ENCODE measurements around the gene ACCS. TPM values are rescaled to one million over a fixed set of nuclear protein-coding genes. Genes with fewer than 3 reads are reported as not detected.

ACCS gene
- total and polyA plus RNA-seq, 9 of the 15 experiments (the other 6 are each of a cell fraction or from before 2014, with no cell fraction given): 4.2 to 25.9 (median 16.3) TPM

GRCh38 chr11:44095506-44096359 is 29.7 kb downstream of the ACCS start, which contains the start of gene EXT2 (continued):
- TF ChIP-seq ELK3 (CRISPR knock-in tag; IDR thresholded peaks at IDR 0.05) (no peak), SIX5 (IDR thresholded peaks at IDR 0.05; ENCODE audit: borderline replicate concordance in 1 of 2, insufficient read depth in 1 of 2, low read depth in 1 of 2, low read length in 2 of 2) (no peak), CEBPZ (IDR thresholded peaks at IDR 0.05; ENCODE audit: borderline replicate concordance, low read depth, low read length) (no peak), MNT (conservative IDR thresholded peaks at IDR 0.05) (peak in 1 of 2 experiments; percentile 51; a peak in 2 of 4 replicates), POLR2G (IDR thresholded peaks at IDR 0.05; ENCODE audit: low read depth, low read length) (peak; percentile 84), CBFB (CRISPR knock-in tag; IDR thresholded peaks at IDR 0.05) (no peak), TRIM24 (IDR thresholded peaks at IDR 0.05) (no peak), TARDBP (IDR thresholded peaks at IDR 0.05) (no peak), CCNT2 (IDR thresholded peaks at IDR 0.05; ENCODE audit: borderline replicate concordance, extremely low read depth, insufficient read length, low read depth, low read length) (peak; percentile 74), CXXC5 (CRISPR knock-in tag; IDR thresholded peaks at IDR 0.05) (peak; percentile 52), MCM7 (IDR thresholded peaks at IDR 0.05) (no peak), ZBTB9 (CRISPR knock-in tag; IDR thresholded peaks at IDR 0.05) (no peak), USF1 (CRISPR knock-in tag; IDR thresholded peaks at IDR 0.05) (no peak), HDAC1 (IDR thresholded peaks at IDR 0.05) (no peak; a peak in 1 of 4 replicates), ZNF280B (CRISPR knock-in tag; IDR thresholded peaks at IDR 0.05) (0 out of 2 replicates have a peak, but pooled peaks have one; percentile 11), SP1 (CRISPR knock-in tag; IDR thresholded peaks at IDR 0.05) (no peak; the same call in 1 of the 2 replicates), TCF7L2 (IDR thresholded peaks at IDR 0.05; ENCODE audit: low read depth, low read length) (no peak)
